ENCODE measurements around the gene RAB27A. TPM values are rescaled to one million over a fixed set of nuclear protein-coding genes. Genes with fewer than 3 reads are reported as not detected.

Gene RAB27A
- total RNA-seq (2022) = 36.0 and 43.6 TPM in 2 replicates
- percentile 87 among the genes with signal in this experiment for Bru-seq, nascent RNA
- BruChase-seq, experiment 1, labeled RNA remaining after a 6-hour chase = percentile 85 among the genes with signal in this experiment
- BruChase-seq, experiment 2, labeled RNA remaining after a 2-hour chase = percentile 83 among the genes with signal in this experiment
- long read RNA-seq, transcript RAB27A-201 (7 exons, 3,446 nt) = major isoform, 18 of 25 reads
- long read RNA-seq, partial matches to known transcripts = 0 of 25 reads
- long read RNA-seq, other reads (novel, unspliced or antisense) = 7 of 25 reads

GRCh38 chr15:55289746-55290527 lies at the start of gene RAB27A:
RAB27A (minus strand) TSS chr15:55289813; CDS start chr15:55234934, 54,879 bp downstream.
- ChIA-PET CTCF (interaction anchor here (0.6 to 5.6 kb wide), 11 partner anchors 23 to 339 kb away, joined by 3 to 134 read pairs (median 4); partner anchors contain the start of genes CCPG1 and PIERCE2), POLR2A (interaction anchor here (1.0 to 2.8 kb wide), 8 partner anchors 29 to 93 kb away, joined by 3 to 20 read pairs (median 6); partner anchors contain the start of genes PIGB, PIGBOS1 and RSL24D1)
- no peaks in the 10 kb centered on the region for H3K9me3 Mint-ChIP-seq (ENCODE audit: unreplicated experiment)
- no TSS peak for BruUV-seq (replicated peaks)
- peak within 1 kb of the TSS; percentile 89 for H3K4me3 Mint-ChIP-seq (ENCODE audit: unreplicated experiment)
- TF ChIP-seq CTCF (IDR thresholded peaks at IDR 0.05; ENCODE audit: unreplicated experiment) = no peak
- intact Hi-C loops (cut with micrococcal nuclease) = loop anchor here (1.0 to 2.0 kb wide), 7 partner anchors 40 to 1327 kb away; partner anchors contain the start of genes CCPG1 and PIERCE2
- no peaks in the 10 kb centered on the region for H3K36me3 Mint-ChIP-seq (ENCODE audit: insufficient read depth, unreplicated experiment)
- H3K27ac Mint-ChIP-seq (ENCODE audit: low read depth, unreplicated experiment) = peak within 1 kb of the TSS; percentile 92
- no peaks in the 10 kb centered on the region for H3K27me3 Mint-ChIP-seq (ENCODE audit: insufficient read depth, unreplicated experiment)
- peaks cover 15% of the 10 kb centered on the region for H3K4me1 Mint-ChIP-seq (ENCODE audit: insufficient read depth, unreplicated experiment)
- DNase-seq (ENCODE audit: unreplicated experiment) = peak; percentile 82

GRCh38 chr15:55337160-55337559 lies 47.5 kb upstream of the RAB27A start:
- DNase-seq (ENCODE audit: unreplicated experiment) = no peak
- TF ChIP-seq CTCF (IDR thresholded peaks at IDR 0.05; ENCODE audit: unreplicated experiment) = no peak
- ChIA-PET CTCF (interaction anchor here (0.6 kb wide), 2 partner anchors 12 to 73 kb away, joined by 3 to 5 read pairs; no protein-coding TSS in a partner anchor), POLR2A (no interaction called here)
- BruUV-seq (replicated peaks) = no TSS peak
- Mint-ChIP-seq H3K27ac (ENCODE audit: low read depth, unreplicated experiment) (no peak overlapping the region), H3K4me1 (ENCODE audit: insufficient read depth, unreplicated experiment) (no peaks in the 10 kb centered on the region), H3K36me3 (ENCODE audit: insufficient read depth, unreplicated experiment) (peaks cover 24% of the 10 kb centered on the region), H3K27me3 (ENCODE audit: insufficient read depth, unreplicated experiment) (no peaks in the 10 kb centered on the region), H3K9me3 (ENCODE audit: unreplicated experiment) (no peaks in the 10 kb centered on the region), H3K4me3 (ENCODE audit: unreplicated experiment) (no peak overlapping the region)
- intact Hi-C loops (cut with micrococcal nuclease) = no loop called here

- CTCF ChIA-PET = no interaction called here
- no TSS peak for BruUV-seq (replicated peaks)
- no peaks in the 10 kb centered on the region for H3K27me3 Mint-ChIP-seq (ENCODE audit: insufficient read depth, unreplicated experiment)
Measured at GRCh38 chr15:55334997-55335396, 45.4 kb upstream of the RAB27A start.

More at GRCh38 chr15:55334997-55335396, 45.4 kb upstream of the RAB27A start:
- Mint-ChIP-seq H3K4me1 (ENCODE audit: insufficient read depth, unreplicated experiment) (no peaks in the 10 kb centered on the region), H3K27ac (ENCODE audit: low read depth, unreplicated experiment) (no peak overlapping the region), H3K36me3 (ENCODE audit: insufficient read depth, unreplicated experiment) (peaks cover 28% of the 10 kb centered on the region), H3K9me3 (ENCODE audit: unreplicated experiment) (no peaks in the 10 kb centered on the region), H3K4me3 (ENCODE audit: unreplicated experiment) (no peak overlapping the region)
- peak; percentile 40 for DNase-seq (ENCODE audit: unreplicated experiment)
- POLR2A ChIA-PET = no interaction called here
- intact Hi-C loops (cut with micrococcal nuclease) = no loop called here
- TF ChIP-seq CTCF (IDR thresholded peaks at IDR 0.05; ENCODE audit: unreplicated experiment) = no peak
